Activated CD4-positive, alpha-beta T cell treated with anti-CD3 and anti-CD28 coated beads, Interleukin-10, Interleukin-2, amounts not matched to agents 100 ng/mL and 50 ng/mL, durations not matched to agents 16 hours and 8 hours (primary cell): ENCODE results near the gene BCL2A1.
"Not testable (repeated sequence)": the region's sequence is repeated elsewhere in the genome, so short reads cannot be mapped to it uniquely, and the experiment has no call there.

Source experiments
- DNase-seq: peaks from one replicate; pipeline ENCODE4 v3.0.0-alpha.2; 2020

Gene BCL2A1

GRCh38 chr15:79919749-79920511 is 51.1 kb downstream of the BCL2A1 start:
- no peak for DNase-seq

- no peak for DNase-seq
Measured at GRCh38 chr15:79919090-79919748, 51.8 kb downstream of the BCL2A1 start.

DNA sequence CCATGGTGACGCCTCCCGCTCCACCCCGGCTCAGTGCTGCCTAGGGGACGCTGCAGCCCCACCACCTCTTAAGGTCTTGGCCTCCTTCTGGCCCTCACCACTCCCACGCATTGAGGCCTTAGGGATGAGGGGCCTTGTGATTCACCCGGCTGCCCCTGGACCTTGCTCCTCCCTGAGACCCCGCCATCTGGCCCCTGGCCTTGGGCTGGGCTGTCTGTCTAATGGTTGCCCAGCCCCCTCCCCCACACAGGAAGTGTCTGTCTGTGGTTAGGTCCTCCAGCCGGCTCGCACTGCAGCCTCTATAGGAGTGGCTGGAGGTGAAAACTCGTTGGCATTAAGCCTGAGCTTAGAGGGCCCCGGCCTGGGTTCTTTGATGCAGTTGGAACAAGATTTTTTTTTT is 52.7 kb downstream of the BCL2A1 start:
- no peak for DNase-seq

- no peak for DNase-seq
Measured at GRCh38 chr15:79916502-79917132, 54.4 kb downstream of the BCL2A1 start.

- DNase-seq = not testable (repeated sequence)
Measured at GRCh38 chr15:79915776-79916501, 55.1 kb downstream of the BCL2A1 start.

- no peak for DNase-seq
Measured at GRCh38 chr15:79914728-79915127, 56.3 kb downstream of the BCL2A1 start.
